HG02763 (cell line): ENCODE data around the gene DNAJB6.

Source experiments
- ATAC-seq: cut with Tn5 transposase; IDR thresholded peaks from one replicate; pipeline ENCODE4 v1.9.1; 2021; ENCODE audit warnings: mild to moderate bottlenecking, moderate library complexity; ENCODE audit not compliant: unreplicated experiment

DNAJB6 gene

GRCh38 chr7:157462840-157463239 is 126.0 kb downstream of the DNAJB6 start:
- ATAC-seq = no peak

- ATAC-seq = no peak
These were observed 126.4 kb downstream of the DNAJB6 start for GRCh38 chr7:157463245-157463644.

- ATAC-seq = no peak
These were observed 127.5 kb downstream of the DNAJB6 start for GRCh38 chr7:157464111-157464970.

GRCh38 chr7:157464971-157465886 is 128.4 kb downstream of the DNAJB6 start:
- no peak for ATAC-seq

GRCh38 chr7:157465891-157466866 is 129.4 kb downstream of the DNAJB6 start:
- ATAC-seq = no peak

- no peak for ATAC-seq
These were observed 130.1 kb downstream of the DNAJB6 start for GRCh38 chr7:157466867-157467261.
